ENCODE data around the gene ZNF532. TPM values are rescaled to one million over a fixed set of nuclear protein-coding genes. Genes with fewer than 3 reads are reported as not detected.
A peak's percentile ranks its signal among the peaks of the same experiment; 100 is the strongest.
"Not testable (repeated sequence)": the region's sequence is repeated elsewhere in the genome, so short reads cannot be mapped to it uniquely, and the experiment has no call there.

The ZNF532 gene
- total RNA-seq, 5 donors from 2014 or later (not counting 1 experiment from before 2014, with no cell fraction given) = 5.0 to 14.2 (median 7.8) TPM

- Mint-ChIP-seq H3K4me3 (no peak overlapping the region), H3K27me3 (peaks cover 29 to 43% of the 10 kb centered on the region in 2 donors), H3K36me3 (no peaks in the 10 kb centered on the region), H3K9me3 (no peaks in the 10 kb centered on the region), H3K27ac (no peak overlapping the region), H3K4me1 (peaks cover 13 to 15% (median 14%) of the 10 kb centered on the region in 3 donors)
- ATAC-seq (replicated peaks in 1 of 4) (no peak), DNase-seq (no peak)
- 88% methylated on average over 3 of the region's 8 CpGs for WGBS (ENCODE audit: insufficient coverage)
- ChIA-PET CTCF (no interaction called here), POLR2A (no interaction called here)
- H3K27me3 ChIP-seq (replicated peaks in 1 of 2; ENCODE audit: control insufficient read depth in 2 of 2, extremely low read depth in 1 of 2, insufficient read depth in 2 of 2, low read length in 1 of 2) = peaks cover 0 to 10% of the 10 kb centered on the region in 2 experiments
- no peak overlapping the region for H3K4me3 ChIP-seq (ENCODE audit: control insufficient read depth in 1 of 2, extremely low read depth in 1 of 2, low read length in 1 of 2)
- no peak overlapping the region for H3K27ac ChIP-seq (ENCODE audit: low read length)
- H3K4me1 ChIP-seq (ENCODE audit: control insufficient read depth in 1 of 2, extremely low read depth in 1 of 2, insufficient read depth in 2 of 2, low read length in 2 of 2) = no peaks in the 10 kb centered on the region
- no peaks in the 10 kb centered on the region for H3K36me3 ChIP-seq (ENCODE audit: control insufficient read depth in 2 of 2, extremely low read depth in 1 of 2, insufficient read depth in 1 of 2, low read length in 1 of 2)
- no peaks in the 10 kb centered on the region for H3K9me3 ChIP-seq
These were observed 44.8 kb downstream of the ZNF532 start for GRCh38 chr18:58909521-58909920.

- Mint-ChIP-seq H3K27ac (peak overlapping the region in 1 of 2 donors; percentile 7), H3K9me3 (no peaks in the 10 kb centered on the region), H3K4me3 (no peak overlapping the region), H3K4me1 (peaks cover 13 to 15% (median 14%) of the 10 kb centered on the region in 3 donors), H3K27me3 (peaks cover 27 to 41% of the 10 kb centered on the region in 2 donors), H3K36me3 (no peaks in the 10 kb centered on the region)
- ATAC-seq (replicated peaks in 1 of 4) = no peak
- 67% methylated on average over 2 of the region's 4 CpGs for WGBS (ENCODE audit: insufficient coverage)
- Histone ChIP-seq H3K27me3 (replicated peaks in 1 of 2; ENCODE audit: control insufficient read depth in 2 of 2, extremely low read depth in 1 of 2, insufficient read depth in 2 of 2, low read length in 1 of 2) (peaks cover 0 to 14% of the 10 kb centered on the region in 2 experiments), H3K36me3 (ENCODE audit: control insufficient read depth in 2 of 2, extremely low read depth in 1 of 2, insufficient read depth in 1 of 2, low read length in 1 of 2) (no peaks in the 10 kb centered on the region), H3K9me3 (no peaks in the 10 kb centered on the region), H3K4me1 (ENCODE audit: control insufficient read depth in 1 of 2, extremely low read depth in 1 of 2, insufficient read depth in 2 of 2, low read length in 2 of 2) (no peaks in the 10 kb centered on the region), H3K4me3 (ENCODE audit: control insufficient read depth in 1 of 2, extremely low read depth in 1 of 2, low read length in 1 of 2) (no peak overlapping the region), H3K27ac (ENCODE audit: low read length) (no peak overlapping the region)
- DNase-seq = no peak
- POLR2A ChIA-PET = no interaction called here
- CTCF ChIA-PET = no interaction called here
These were observed 46.6 kb downstream of the ZNF532 start for GRCh38 chr18:58911241-58911640.

GRCh38 chr18:58911766-58912165 lies 47.1 kb downstream of the ZNF532 start:
- H3K27ac Mint-ChIP-seq = peak overlapping the region in 1 of 2 donors; percentile 7
- no peaks in the 10 kb centered on the region for H3K36me3 Mint-ChIP-seq
- no peaks in the 10 kb centered on the region for H3K9me3 ChIP-seq
- CTCF ChIA-PET = no interaction called here
- no peak for DNase-seq
- no peaks in the 10 kb centered on the region for H3K9me3 Mint-ChIP-seq
- no peak overlapping the region for H3K27ac ChIP-seq (ENCODE audit: low read length)
- ATAC-seq (replicated peaks in 1 of 4) = no peak
- no peaks in the 10 kb centered on the region for H3K36me3 ChIP-seq (ENCODE audit: control insufficient read depth in 2 of 2, extremely low read depth in 1 of 2, insufficient read depth in 1 of 2, low read length in 1 of 2)
- peaks cover 0 to 14% of the 10 kb centered on the region in 2 experiments for H3K27me3 ChIP-seq (replicated peaks in 1 of 2; ENCODE audit: control insufficient read depth in 2 of 2, extremely low read depth in 1 of 2, insufficient read depth in 2 of 2, low read length in 1 of 2)
- H3K4me1 ChIP-seq (ENCODE audit: control insufficient read depth in 1 of 2, extremely low read depth in 1 of 2, insufficient read depth in 2 of 2, low read length in 2 of 2) = no peaks in the 10 kb centered on the region
- H3K4me1 Mint-ChIP-seq = peaks cover 13 to 15% (median 14%) of the 10 kb centered on the region in 3 donors
- POLR2A ChIA-PET = no interaction called here
- no peak overlapping the region for H3K4me3 ChIP-seq (ENCODE audit: control insufficient read depth in 1 of 2, extremely low read depth in 1 of 2, low read length in 1 of 2)
- WGBS (ENCODE audit: insufficient coverage) = 58% methylated on average over 3 of the region's 8 CpGs
- no peak overlapping the region for H3K4me3 Mint-ChIP-seq
- peaks cover 23 to 38% of the 10 kb centered on the region in 2 donors for H3K27me3 Mint-ChIP-seq

- Mint-ChIP-seq H3K27ac (no peak overlapping the region), H3K27me3 (peaks cover 9 to 19% of the 10 kb centered on the region in 2 donors), H3K4me3 (no peak overlapping the region), H3K36me3 (no peaks in the 10 kb centered on the region), H3K9me3 (no peaks in the 10 kb centered on the region), H3K4me1 (peaks cover 13 to 15% (median 14%) of the 10 kb centered on the region in 3 donors)
- POLR2A ChIA-PET = no interaction called here
- Histone ChIP-seq H3K27me3 (replicated peaks in 1 of 2; ENCODE audit: control insufficient read depth in 2 of 2, extremely low read depth in 1 of 2, insufficient read depth in 2 of 2, low read length in 1 of 2) (peaks cover 0 to 10% of the 10 kb centered on the region in 2 experiments), H3K9me3 (no peaks in the 10 kb centered on the region), H3K4me1 (ENCODE audit: control insufficient read depth in 1 of 2, extremely low read depth in 1 of 2, insufficient read depth in 2 of 2, low read length in 2 of 2) (no peaks in the 10 kb centered on the region), H3K27ac (ENCODE audit: low read length) (no peak overlapping the region), H3K4me3 (ENCODE audit: control insufficient read depth in 1 of 2, extremely low read depth in 1 of 2, low read length in 1 of 2) (no peak overlapping the region), H3K36me3 (ENCODE audit: control insufficient read depth in 2 of 2, extremely low read depth in 1 of 2, insufficient read depth in 1 of 2, low read length in 1 of 2) (no peaks in the 10 kb centered on the region)
- CTCF ChIA-PET = no interaction called here
- 86% methylated on average over 10 of the region's 14 CpGs for WGBS (ENCODE audit: insufficient coverage)
- ATAC-seq (replicated peaks in 1 of 4) (no peak), DNase-seq (no peak)
These were observed 50.5 kb downstream of the ZNF532 start for GRCh38 chr18:58915006-58915799.

- Histone ChIP-seq H3K9me3 (no peaks in the 10 kb centered on the region), H3K27ac (ENCODE audit: low read length) (no peak overlapping the region), H3K4me1 (ENCODE audit: control insufficient read depth in 1 of 2, extremely low read depth in 1 of 2, insufficient read depth in 2 of 2, low read length in 2 of 2) (no peaks in the 10 kb centered on the region), H3K36me3 (ENCODE audit: control insufficient read depth in 2 of 2, extremely low read depth in 1 of 2, insufficient read depth in 1 of 2, low read length in 1 of 2) (no peaks in the 10 kb centered on the region), H3K27me3 (replicated peaks in 1 of 2; ENCODE audit: control insufficient read depth in 2 of 2, extremely low read depth in 1 of 2, insufficient read depth in 2 of 2, low read length in 1 of 2) (peaks cover 0 to 10% of the 10 kb centered on the region in 2 experiments), H3K4me3 (ENCODE audit: control insufficient read depth in 1 of 2, extremely low read depth in 1 of 2, low read length in 1 of 2) (no peak overlapping the region)
- H3K27me3 Mint-ChIP-seq = peaks cover 9 to 16% of the 10 kb centered on the region in 2 donors
- no peaks in the 10 kb centered on the region for H3K36me3 Mint-ChIP-seq
- ChIA-PET CTCF (no interaction called here), POLR2A (no interaction called here)
- no peak overlapping the region for H3K27ac Mint-ChIP-seq
- ATAC-seq (replicated peaks in 1 of 4) = no peak
- peaks cover 11 to 15% (median 13%) of the 10 kb centered on the region in 3 donors for H3K4me1 Mint-ChIP-seq
- WGBS (ENCODE audit: insufficient coverage) = no CpG with 5 or more reads among the region's 1 CpG
- no peak overlapping the region for H3K4me3 Mint-ChIP-seq
- DNase-seq = no peak
- no peaks in the 10 kb centered on the region for H3K9me3 Mint-ChIP-seq
These were observed 51.3 kb downstream of the ZNF532 start for GRCh38 chr18:58915995-58916394.

GRCh38 chr18:58919934-58920333 lies 55.3 kb downstream of the ZNF532 start:
- H3K36me3 Mint-ChIP-seq; H3K9me3 Mint-ChIP-seq; H3K36me3 ChIP-seq (ENCODE audit: control insufficient read depth in 2 of 2, extremely low read depth in 1 of 2, insufficient read depth in 1 of 2, low read length in 1 of 2); ATAC-seq (replicated peaks in 1 of 4); H3K4me1 Mint-ChIP-seq; H3K27ac ChIP-seq (ENCODE audit: low read length); CTCF ChIA-PET; POLR2A ChIA-PET; DNase-seq; H3K9me3 ChIP-seq; H3K4me1 ChIP-seq (ENCODE audit: control insufficient read depth in 1 of 2, extremely low read depth in 1 of 2, insufficient read depth in 2 of 2, low read length in 2 of 2); H3K27ac Mint-ChIP-seq; H3K4me3 ChIP-seq (ENCODE audit: control insufficient read depth in 1 of 2, extremely low read depth in 1 of 2, low read length in 1 of 2); H3K4me3 Mint-ChIP-seq: not testable (repeated sequence)
- 100% methylated on average over 5 of the region's 16 CpGs for WGBS (ENCODE audit: insufficient coverage)
- H3K27me3 ChIP-seq (replicated peaks in 1 of 2; ENCODE audit: control insufficient read depth in 2 of 2, extremely low read depth in 1 of 2, insufficient read depth in 2 of 2, low read length in 1 of 2) = peaks cover 0 to 12% of the 10 kb centered on the region in 2 experiments
- H3K27me3 Mint-ChIP-seq = peaks cover 2 to 19% of the 10 kb centered on the region in 2 donors
